GM20000 (cell line): ENCODE data around the gene APOBEC3G.

Experiments used
- DNase-seq: peaks from one replicate; pipeline ENCODE4 v3.0.0; 2012; ENCODE audit warnings: low spot score
- CTCF ChIP-seq: IDR thresholded peaks from 2 replicates; pipeline ENCODE4 v1.5.1; 2012; ENCODE audit warnings: mild to moderate bottlenecking, control low read depth; ENCODE audit errors: extremely low read depth, missing control alignments

The APOBEC3G gene

GRCh38 chr22:39098026-39098425 is 21.0 kb downstream of the APOBEC3G start:
- TF ChIP-seq CTCF: no peak
- DNase-seq: peak; percentile 65

GRCh38 chr22:39098576-39098975 is 21.5 kb downstream of the APOBEC3G start:
- DNase-seq: no peak
- no peak for TF ChIP-seq CTCF

- TF ChIP-seq CTCF: no peak
- no peak for DNase-seq
Measured at GRCh38 chr22:39101226-39101625, 24.2 kb downstream of the APOBEC3G start.

- no peak for TF ChIP-seq CTCF
- DNase-seq: no peak
Measured at GRCh38 chr22:39103431-39103830, 26.4 kb downstream of the APOBEC3G start.

GRCh38 chr22:39106326-39106725 is 29.3 kb downstream of the APOBEC3G start:
- DNase-seq: no peak
- no peak for TF ChIP-seq CTCF

- DNase-seq: no peak
Measured at GRCh38 chr22:39108487-39108886, 31.4 kb downstream of the APOBEC3G start.

GRCh38 chr22:39109361-39109760 is 32.3 kb downstream of the APOBEC3G start:
- no peak for DNase-seq
- TF ChIP-seq CTCF: no peak

More at GRCh38 chr22:39108487-39108886, 31.4 kb downstream of the APOBEC3G start:
- no peak for TF ChIP-seq CTCF
